Measurements from ENCODE around the gene SEMA3A.

- TF ChIP-seq CTCF (conservative IDR thresholded peaks at IDR 0.05 in 1 of 2, IDR thresholded peaks at IDR 0.05 in 1 of 2; ENCODE audit: low read depth in 1 of 2, low read length in 2 of 2): no peak
- TF ChIP-seq EZH2 (IDR thresholded peaks at IDR 0.05; ENCODE audit: low read length, missing control alignments): no peak
Observed at GRCh38 chr7:84027678-84028077, 166.9 kb downstream of the SEMA3A start.
